WERI-Rb-1 (cell line): Measurements from ENCODE around the gene RBMS1.

Source experiments
- DNase-seq: peaks from one replicate; pipeline ENCODE4 v3.0.0-alpha.2; 2020
- H3K27ac ChIP-seq: fragments of 250-450 bp; sonication (Bioruptor Pico); 2 replicates; pipeline ENCODE4 v1.5.1; 2020; ENCODE audit warnings: mild to moderate bottlenecking, moderate library complexity
- H3K27me3 ChIP-seq: fragments of 250-450 bp; sonication (Bioruptor Pico); 2 replicates; pipeline ENCODE4 v1.5.1; 2021; ENCODE audit warnings: mild to moderate bottlenecking, low read depth, moderate library complexity; ENCODE audit not compliant: insufficient read depth, severe bottlenecking
- H3K36me3 ChIP-seq: fragments of 250-450 bp; sonication (Bioruptor Pico); 2 replicates; pipeline ENCODE4 v1.5.1; 2020; ENCODE audit warnings: mild to moderate bottlenecking, moderate library complexity
- H3K4me3 ChIP-seq: 2 replicates; pipeline ENCODE4 v1.5.1; 2011; ENCODE audit warnings: low read depth, mild to moderate bottlenecking, control low read depth, low read length
- H3K9me3 ChIP-seq: fragments of 250-450 bp; sonication (Bioruptor Pico); 2 replicates; pipeline ENCODE4 v1.5.1; 2021; ENCODE audit warnings: mild to moderate bottlenecking, moderate library complexity; ENCODE audit not compliant: severe bottlenecking
- TF ChIP-seq, protein P1 (sequence below): IDR thresholded peaks from 2 replicates; pipeline ENCODE4 v1.5.1; 2011; ENCODE audit warnings: low read depth, mild to moderate bottlenecking, control low read depth, inconsistent platforms, low read length

The RBMS1 gene

DNA sequence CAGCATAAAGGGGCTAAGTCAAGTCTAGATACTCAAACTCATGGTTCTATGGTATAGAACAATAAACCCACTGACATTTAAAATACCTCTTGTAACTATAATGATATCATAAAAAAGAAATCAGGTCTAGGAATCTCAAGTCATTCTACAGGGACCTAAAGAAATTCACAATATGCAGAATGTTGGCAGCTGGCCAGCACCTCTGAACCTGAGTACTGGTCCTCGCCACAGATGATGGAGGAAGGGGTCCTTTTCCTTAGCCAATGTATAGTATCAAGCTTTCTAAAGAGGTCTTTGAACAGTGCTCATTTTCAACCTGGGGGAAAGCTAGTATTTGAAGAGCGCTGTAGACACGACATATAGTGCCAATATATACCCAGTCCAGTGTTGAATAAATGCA is 185.1 kb downstream of the RBMS1 start:
- Histone ChIP-seq H3K36me3 (no peaks in the 10 kb centered on the region), H3K9me3 (no peaks in the 10 kb centered on the region), H3K4me3 (no peak overlapping the region), H3K27me3 (no peaks in the 10 kb centered on the region), H3K27ac (no peak overlapping the region)
- TF ChIP-seq, protein P1, sequence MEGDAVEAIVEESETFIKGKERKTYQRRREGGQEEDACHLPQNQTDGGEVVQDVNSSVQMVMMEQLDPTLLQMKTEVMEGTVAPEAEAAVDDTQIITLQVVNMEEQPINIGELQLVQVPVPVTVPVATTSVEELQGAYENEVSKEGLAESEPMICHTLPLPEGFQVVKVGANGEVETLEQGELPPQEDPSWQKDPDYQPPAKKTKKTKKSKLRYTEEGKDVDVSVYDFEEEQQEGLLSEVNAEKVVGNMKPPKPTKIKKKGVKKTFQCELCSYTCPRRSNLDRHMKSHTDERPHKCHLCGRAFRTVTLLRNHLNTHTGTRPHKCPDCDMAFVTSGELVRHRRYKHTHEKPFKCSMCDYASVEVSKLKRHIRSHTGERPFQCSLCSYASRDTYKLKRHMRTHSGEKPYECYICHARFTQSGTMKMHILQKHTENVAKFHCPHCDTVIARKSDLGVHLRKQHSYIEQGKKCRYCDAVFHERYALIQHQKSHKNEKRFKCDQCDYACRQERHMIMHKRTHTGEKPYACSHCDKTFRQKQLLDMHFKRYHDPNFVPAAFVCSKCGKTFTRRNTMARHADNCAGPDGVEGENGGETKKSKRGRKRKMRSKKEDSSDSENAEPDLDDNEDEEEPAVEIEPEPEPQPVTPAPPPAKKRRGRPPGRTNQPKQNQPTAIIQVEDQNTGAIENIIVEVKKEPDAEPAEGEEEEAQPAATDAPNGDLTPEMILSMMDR = no peak
- DNase-seq = no peak

DNA sequence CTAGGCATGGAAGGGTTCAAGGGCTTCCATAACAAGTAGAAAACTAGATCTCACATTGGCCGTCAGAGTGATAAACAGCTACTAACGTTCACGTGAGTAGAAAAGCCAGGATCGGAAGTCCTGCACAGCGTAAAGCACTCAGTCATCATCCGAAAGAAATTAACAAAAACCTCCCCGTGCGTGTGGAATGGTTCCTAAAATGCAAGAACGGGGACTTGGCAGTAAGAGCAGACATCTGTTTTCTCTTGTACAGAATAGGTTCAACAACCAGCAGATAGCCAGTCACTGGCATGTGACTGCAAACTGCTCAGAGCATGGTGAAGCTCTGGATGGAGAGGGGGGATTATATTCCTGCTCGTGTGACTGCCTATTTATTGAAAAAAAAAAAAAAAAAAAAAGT is 186.6 kb downstream of the RBMS1 start:
- no peaks in the 10 kb centered on the region for H3K27me3 ChIP-seq
- no peak overlapping the region for H3K27ac ChIP-seq
- no peaks in the 10 kb centered on the region for H3K36me3 ChIP-seq
- DNase-seq = no peak
- H3K9me3 ChIP-seq = no peaks in the 10 kb centered on the region
- H3K4me3 ChIP-seq = no peak overlapping the region
- TF ChIP-seq, protein P1 = no peak

GRCh38 chr2:160305081-160305750 is 188.4 kb downstream of the RBMS1 start:
- DNase-seq = no peak
- TF ChIP-seq, protein P1 = no peak
- H3K27me3 ChIP-seq = no peaks in the 10 kb centered on the region
- no peaks in the 10 kb centered on the region for H3K36me3 ChIP-seq
- no peak overlapping the region for H3K27ac ChIP-seq
- no peak overlapping the region for H3K4me3 ChIP-seq
- H3K9me3 ChIP-seq = no peaks in the 10 kb centered on the region

DNA sequence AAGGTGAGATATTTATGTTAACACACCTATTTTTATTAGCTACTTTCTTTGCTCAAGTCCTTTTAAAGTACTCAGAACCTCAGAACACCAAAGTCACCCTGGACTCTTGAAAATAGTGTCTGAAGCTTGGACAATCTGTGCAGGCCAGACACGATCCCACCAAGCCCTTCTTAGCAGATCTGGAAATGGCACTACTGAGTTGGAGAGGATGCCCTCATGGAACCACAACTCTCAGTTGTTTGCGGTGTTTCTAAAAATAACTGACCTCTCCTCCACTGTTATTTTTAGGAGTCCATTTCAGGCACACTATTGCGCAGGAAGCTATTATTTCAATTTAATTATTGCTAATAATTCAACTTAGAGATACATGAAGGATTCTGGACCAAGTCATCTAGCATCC is 190.1 kb downstream of the RBMS1 start:
- H3K27ac ChIP-seq = no peak overlapping the region
- TF ChIP-seq, protein P1 = no peak
- no peaks in the 10 kb centered on the region for H3K27me3 ChIP-seq
- H3K36me3 ChIP-seq = no peaks in the 10 kb centered on the region
- no peak overlapping the region for H3K4me3 ChIP-seq
- no peak for DNase-seq
- H3K9me3 ChIP-seq = no peaks in the 10 kb centered on the region

DNA sequence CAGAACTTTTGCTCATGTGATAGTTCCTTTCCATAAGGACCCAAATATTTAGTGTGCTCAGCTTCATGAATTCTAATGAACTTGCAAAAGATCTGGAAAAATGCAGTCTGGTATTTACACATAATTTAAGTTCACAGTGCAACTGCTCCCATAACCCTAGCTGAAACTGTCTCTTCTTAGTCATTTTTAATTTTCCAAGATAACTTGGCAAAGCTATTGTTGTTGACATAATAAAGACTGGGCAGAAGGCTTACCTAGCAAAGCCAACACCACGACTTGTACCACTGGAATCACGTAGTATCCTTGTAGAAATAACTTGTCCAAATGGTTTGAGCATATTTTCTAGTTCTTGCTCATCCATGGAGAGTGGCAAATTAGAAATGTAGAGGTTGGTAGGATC is 190.5 kb downstream of the RBMS1 start:
- TF ChIP-seq, protein P1 = no peak
- no peaks in the 10 kb centered on the region for H3K36me3 ChIP-seq
- no peak for DNase-seq

DNA sequence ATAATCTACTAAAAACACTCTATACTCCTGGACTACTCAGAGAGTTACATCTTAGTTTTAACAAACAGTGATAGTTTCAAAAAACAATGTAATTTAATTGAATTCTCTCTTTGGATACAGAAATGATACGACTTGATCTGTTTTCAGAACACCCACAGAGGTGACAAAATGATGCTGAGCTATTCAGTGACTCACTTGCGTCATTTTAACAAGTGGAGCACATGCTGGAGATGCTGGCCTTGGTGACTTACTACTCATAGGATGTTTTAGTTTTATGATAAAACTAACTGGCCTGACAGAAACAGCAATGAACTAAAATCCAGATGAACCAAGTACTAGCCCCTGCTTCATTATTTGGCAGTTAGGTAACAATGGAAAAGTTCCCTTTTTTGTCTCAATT is 192.2 kb downstream of the RBMS1 start:
- no peak overlapping the region for H3K27ac ChIP-seq
- no peak for DNase-seq

More for the DNA sequence above, 190.5 kb downstream of the RBMS1 start:
- no peak overlapping the region for H3K27ac ChIP-seq
- H3K9me3 ChIP-seq = no peaks in the 10 kb centered on the region
- H3K27me3 ChIP-seq = no peaks in the 10 kb centered on the region
- no peak overlapping the region for H3K4me3 ChIP-seq

More for the DNA sequence above, 192.2 kb downstream of the RBMS1 start:
- Histone ChIP-seq H3K36me3 (no peaks in the 10 kb centered on the region), H3K9me3 (no peaks in the 10 kb centered on the region), H3K4me3 (no peak overlapping the region), H3K27me3 (no peaks in the 10 kb centered on the region)
- TF ChIP-seq, protein P1 = no peak
